ENCODE results near the gene MTG1.
"Not testable (repeated sequence)": the region's sequence is repeated elsewhere in the genome, so short reads cannot be mapped to it uniquely, and the experiment has no call there.

The MTG1 gene

GRCh38 chr10:133454204-133454893 is 60.4 kb downstream of the MTG1 start:
- DNase-seq: no peak

- no peak for DNase-seq
These were observed 61.2 kb downstream of the MTG1 start for GRCh38 chr10:133455196-133455595.

GRCh38 chr10:133455611-133456031 is 61.7 kb downstream of the MTG1 start:
- no peak for DNase-seq

- no peak for DNase-seq
These were observed 62.3 kb downstream of the MTG1 start for GRCh38 chr10:133456041-133456951.

- no peak for DNase-seq
These were observed 63.3 kb downstream of the MTG1 start for GRCh38 chr10:133457100-133457841.

- no peak for DNase-seq
These were observed 64.2 kb downstream of the MTG1 start for GRCh38 chr10:133458021-133458709.

- DNase-seq: no peak
These were observed 64.9 kb downstream of the MTG1 start for GRCh38 chr10:133458710-133459453.

GRCh38 chr10:133459454-133460207 is 65.7 kb downstream of the MTG1 start:
- no peak for DNase-seq

GRCh38 chr10:133460208-133460769 is 66.3 kb downstream of the MTG1 start:
- DNase-seq: no peak

- no peak for DNase-seq
These were observed 67.1 kb downstream of the MTG1 start for GRCh38 chr10:133461027-133461426.

- DNase-seq: no peak
These were observed 67.9 kb downstream of the MTG1 start for GRCh38 chr10:133461841-133462240.

- DNase-seq: no peak
These were observed 68.8 kb downstream of the MTG1 start for GRCh38 chr10:133462512-133463305.

GRCh38 chr10:133464582-133465031 is 70.7 kb downstream of the MTG1 start:
- DNase-seq: no peak

GRCh38 chr10:133465191-133465949 is 71.4 kb downstream of the MTG1 start:
- DNase-seq: no peak

- no peak for DNase-seq
These were observed 72.1 kb downstream of the MTG1 start for GRCh38 chr10:133465950-133466474.

GRCh38 chr10:133466683-133467275 is 72.8 kb downstream of the MTG1 start:
- DNase-seq: no peak

- no peak for DNase-seq
These were observed 73.4 kb downstream of the MTG1 start for GRCh38 chr10:133467286-133467911.

GRCh38 chr10:133469205-133469604 is 75.2 kb downstream of the MTG1 start:
- not testable (repeated sequence) for DNase-seq
